HG03520 (cell line): Measurements from ENCODE around the gene COL28A1.
"Not testable (repeated sequence)": the region's sequence is repeated elsewhere in the genome, so short reads cannot be mapped to it uniquely, and the experiment has no call there.

Source experiments
- ATAC-seq: cut with Tn5 transposase; IDR thresholded peaks from one replicate; pipeline ENCODE4 v1.9.1; 2021; ENCODE audit warnings: mild to moderate bottlenecking, moderate library complexity; ENCODE audit not compliant: unreplicated experiment

The COL28A1 gene

GRCh38 chr7:7562736-7563135 is 27.1 kb upstream of the COL28A1 start:
- ATAC-seq: no peak

- ATAC-seq: not testable (repeated sequence)
Observed at GRCh38 chr7:7561591-7561990, 25.9 kb upstream of the COL28A1 start.

- no peak for ATAC-seq
Observed at GRCh38 chr7:7557252-7557651, 21.6 kb upstream of the COL28A1 start.

- ATAC-seq: no peak
Observed at GRCh38 chr7:7556852-7557251, 21.2 kb upstream of the COL28A1 start.

GRCh38 chr7:7554649-7555575 is 19.2 kb upstream of the COL28A1 start:
- no peak for ATAC-seq

- ATAC-seq: no peak
Observed at GRCh38 chr7:7554021-7554432, 18.4 kb upstream of the COL28A1 start.

GRCh38 chr7:7553386-7553785 is 17.7 kb upstream of the COL28A1 start:
- no peak for ATAC-seq

- ATAC-seq: no peak
Observed at GRCh38 chr7:7552199-7552598, 16.5 kb upstream of the COL28A1 start.

- ATAC-seq: no peak
Observed at GRCh38 chr7:7550663-7551062, 15.0 kb upstream of the COL28A1 start.

GRCh38 chr7:7548407-7548806 is 12.7 kb upstream of the COL28A1 start:
- ATAC-seq: no peak

GRCh38 chr7:7542251-7542835 is 6.7 kb upstream of the COL28A1 start:
- no peak for ATAC-seq

GRCh38 chr7:7539711-7540110 is 4.0 kb upstream of the COL28A1 start:
- ATAC-seq: no peak

- ATAC-seq: no peak
Observed at GRCh38 chr7:7539152-7539551, 3.5 kb upstream of the COL28A1 start.

- ATAC-seq: no peak
Observed at GRCh38 chr7:7537711-7538110, 2.0 kb upstream of the COL28A1 start.

- no peak for ATAC-seq
Observed at GRCh38 chr7:7536396-7537019, 835 bp upstream of the COL28A1 start.

GRCh38 chr7:7533831-7534430 is 1.7 kb downstream of the COL28A1 start:
- no peak for ATAC-seq

GRCh38 chr7:7529328-7529727 is 6.3 kb downstream of the COL28A1 start:
- no peak for ATAC-seq

GRCh38 chr7:7527047-7527446 is 8.6 kb downstream of the COL28A1 start:
- no peak for ATAC-seq

- no peak for ATAC-seq
Observed at GRCh38 chr7:7526006-7526405, 9.7 kb downstream of the COL28A1 start.

- no peak for ATAC-seq
Observed at GRCh38 chr7:7524121-7524520, 11.6 kb downstream of the COL28A1 start.

GRCh38 chr7:7522421-7522820 is 13.3 kb downstream of the COL28A1 start:
- no peak for ATAC-seq
